Measurements from ENCODE around the gene TBC1D30.

- no peak for TF ChIP-seq CTCF (IDR thresholded peaks at IDR 0.05; ENCODE audit: low read depth, low read length, poor library complexity, severe bottlenecking)
- no peak for TF ChIP-seq EZH2phosphoT487 (IDR thresholded peaks at IDR 0.05; ENCODE audit: borderline replicate concordance, low read length)
Measured at GRCh38 chr12:64820593-64820992, 3.9 kb upstream of the TBC1D30 start.

All from DOHH2 (cell line).